ENCODE data around the gene SHROOM2. TPM values are rescaled to one million over a fixed set of nuclear protein-coding genes. Genes with fewer than 3 reads are reported as not detected.

SHROOM2 gene
- total RNA-seq, 1 experiment from 2014 or later: 5.3 TPM

DNA sequence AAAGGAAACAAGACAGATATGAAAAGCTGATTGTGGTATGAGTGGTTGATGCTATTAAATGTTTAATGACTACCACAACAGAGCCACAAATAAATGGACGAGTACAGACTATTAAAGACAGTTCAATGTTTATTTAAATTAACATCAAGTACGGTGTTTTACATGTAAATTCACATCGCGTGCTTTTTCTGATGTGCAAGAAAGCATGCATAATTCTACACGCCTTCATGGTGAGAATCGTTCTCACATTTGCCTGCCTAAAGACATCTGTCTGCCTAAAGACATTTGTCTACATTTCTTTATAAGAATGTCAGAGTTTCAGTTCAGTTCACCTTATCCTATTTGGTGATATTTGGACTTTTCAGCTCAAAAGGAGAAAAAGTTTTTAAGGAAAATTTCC lies 13.3 kb upstream of the SHROOM2 start:
- ChIA-PET RAD21 (ENCODE audit: low non-redundant PET in 1 of 2, low total read pairs in 2 of 2, uncharacterized antibody in 2 of 2, unreplicated experiment in 2 of 2) (no interaction called here), CTCF (no interaction called here), POLR2A (no interaction called here)
- Histone ChIP-seq H3K4me1 (ENCODE audit: control insufficient read depth in 1 of 2, insufficient read depth in 2 of 2, low read length in 2 of 2) (no peaks in the 10 kb centered on the region), H3K9me2 (ENCODE audit: insufficient read depth) (no peaks in the 10 kb centered on the region), H3K9me3 (ENCODE audit: control insufficient read depth in 1 of 2, insufficient read depth in 1 of 2, low read depth in 1 of 2, low read length in 2 of 2) (no peaks in the 10 kb centered on the region), H3K36me3 (ENCODE audit: control insufficient read depth in 1 of 2, insufficient read depth in 2 of 2, low read length in 2 of 2) (no peaks in the 10 kb centered on the region), H3K27me3 (ENCODE audit: insufficient read depth, low read length) (no peaks in the 10 kb centered on the region), H3K4me2 (ENCODE audit: low read length) (no peak overlapping the region), H2AFZ (ENCODE audit: low read depth, low read length, poor library complexity, severe bottlenecking) (no peak overlapping the region), H3K27ac (ENCODE audit: low read depth, low read length) (no peak overlapping the region), H3K9ac (ENCODE audit: low read length) (no peak overlapping the region), H3K79me2 (ENCODE audit: insufficient read depth, low read length) (no peaks in the 10 kb centered on the region), H4K20me1 (ENCODE audit: insufficient read depth) (no peaks in the 10 kb centered on the region), H3K4me3 (replicated peaks in 1 of 2; ENCODE audit: low read depth in 1 of 2, low read length in 2 of 2) (no peak overlapping the region)
- ATAC-seq: no peak
- no TSS peak for BruUV-seq (replicated peaks)
- intact Hi-C loops (cut with micrococcal nuclease): no loop called here
- no peak for DNase-seq (ENCODE audit: low read depth, low spot score)
- no peak for TF ChIP-seq ELF1 (IDR thresholded peaks at IDR 0.05; ENCODE audit: borderline replicate concordance, low read depth)
- TF ChIP-seq, protein P1, sequence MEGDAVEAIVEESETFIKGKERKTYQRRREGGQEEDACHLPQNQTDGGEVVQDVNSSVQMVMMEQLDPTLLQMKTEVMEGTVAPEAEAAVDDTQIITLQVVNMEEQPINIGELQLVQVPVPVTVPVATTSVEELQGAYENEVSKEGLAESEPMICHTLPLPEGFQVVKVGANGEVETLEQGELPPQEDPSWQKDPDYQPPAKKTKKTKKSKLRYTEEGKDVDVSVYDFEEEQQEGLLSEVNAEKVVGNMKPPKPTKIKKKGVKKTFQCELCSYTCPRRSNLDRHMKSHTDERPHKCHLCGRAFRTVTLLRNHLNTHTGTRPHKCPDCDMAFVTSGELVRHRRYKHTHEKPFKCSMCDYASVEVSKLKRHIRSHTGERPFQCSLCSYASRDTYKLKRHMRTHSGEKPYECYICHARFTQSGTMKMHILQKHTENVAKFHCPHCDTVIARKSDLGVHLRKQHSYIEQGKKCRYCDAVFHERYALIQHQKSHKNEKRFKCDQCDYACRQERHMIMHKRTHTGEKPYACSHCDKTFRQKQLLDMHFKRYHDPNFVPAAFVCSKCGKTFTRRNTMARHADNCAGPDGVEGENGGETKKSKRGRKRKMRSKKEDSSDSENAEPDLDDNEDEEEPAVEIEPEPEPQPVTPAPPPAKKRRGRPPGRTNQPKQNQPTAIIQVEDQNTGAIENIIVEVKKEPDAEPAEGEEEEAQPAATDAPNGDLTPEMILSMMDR (IDR thresholded peaks at IDR 0.05 in 2 of 3, conservative IDR thresholded peaks at IDR 0.05 in 1 of 3; ENCODE audit: borderline replicate concordance in 1 of 3, insufficient read depth in 1 of 3, low read depth in 2 of 3, low read length in 2 of 3): no peak

DNA sequence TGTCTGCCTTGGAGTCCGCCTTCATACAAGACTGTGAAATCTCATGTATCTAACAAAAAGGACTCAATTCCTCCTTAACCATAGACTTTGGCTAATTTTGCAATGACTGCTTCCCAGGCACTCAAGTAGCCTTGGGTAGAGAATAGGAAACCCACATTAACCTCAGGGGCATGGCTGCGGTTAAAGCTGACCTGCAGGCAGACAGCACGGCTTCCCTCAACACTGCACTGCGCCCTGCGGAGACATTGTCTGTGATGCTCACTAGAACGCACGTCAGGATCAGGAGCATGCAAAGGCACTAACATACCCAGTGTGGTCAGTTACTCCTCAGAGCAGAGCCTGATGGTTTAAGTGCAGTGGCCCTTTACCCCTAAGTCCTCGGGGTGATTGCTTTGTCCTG lies 10.3 kb upstream of the SHROOM2 start:
- ChIA-PET POLR2A (no interaction called here), RAD21 (ENCODE audit: low non-redundant PET in 1 of 2, low total read pairs in 2 of 2, uncharacterized antibody in 2 of 2, unreplicated experiment in 2 of 2) (no interaction called here), CTCF (no interaction called here)
- H3K79me2 ChIP-seq (ENCODE audit: insufficient read depth, low read length): no peaks in the 10 kb centered on the region
- DNase-seq (ENCODE audit: low read depth, low spot score) (no peak), ATAC-seq (no peak)
- no peaks in the 10 kb centered on the region for H3K4me1 ChIP-seq (ENCODE audit: control insufficient read depth in 1 of 2, insufficient read depth in 2 of 2, low read length in 2 of 2)
- H3K9me2 ChIP-seq (ENCODE audit: insufficient read depth): no peaks in the 10 kb centered on the region
- H4K20me1 ChIP-seq (ENCODE audit: insufficient read depth): no peaks in the 10 kb centered on the region
- intact Hi-C loops (cut with micrococcal nuclease): no loop called here
- no peak overlapping the region for H3K4me2 ChIP-seq (ENCODE audit: low read length)
- no peak overlapping the region for H2AFZ ChIP-seq (ENCODE audit: low read depth, low read length, poor library complexity, severe bottlenecking)
- no peaks in the 10 kb centered on the region for H3K27me3 ChIP-seq (ENCODE audit: insufficient read depth, low read length)
- no peak overlapping the region for H3K4me3 ChIP-seq (replicated peaks in 1 of 2; ENCODE audit: low read depth in 1 of 2, low read length in 2 of 2)
- no peak overlapping the region for H3K9ac ChIP-seq (ENCODE audit: low read length)
- H3K27ac ChIP-seq (ENCODE audit: low read depth, low read length): no peak overlapping the region
- no TSS peak for BruUV-seq (replicated peaks)
- H3K9me3 ChIP-seq (ENCODE audit: control insufficient read depth in 1 of 2, insufficient read depth in 1 of 2, low read depth in 1 of 2, low read length in 2 of 2): no peaks in the 10 kb centered on the region
- TF ChIP-seq EZH2 (IDR thresholded peaks at IDR 0.05): no peak
- TF ChIP-seq SRF (IDR thresholded peaks at IDR 0.05; ENCODE audit: low read depth): no peak
- TF ChIP-seq YY1 (IDR thresholded peaks at IDR 0.05; ENCODE audit: extremely low read depth, insufficient replicate concordance, low read depth, low read length): no peak
- TF ChIP-seq, protein P2, sequence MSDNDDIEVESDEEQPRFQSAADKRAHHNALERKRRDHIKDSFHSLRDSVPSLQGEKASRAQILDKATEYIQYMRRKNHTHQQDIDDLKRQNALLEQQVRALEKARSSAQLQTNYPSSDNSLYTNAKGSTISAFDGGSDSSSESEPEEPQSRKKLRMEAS (IDR thresholded peaks at IDR 0.05): no peak
- no peaks in the 10 kb centered on the region for H3K36me3 ChIP-seq (ENCODE audit: control insufficient read depth in 1 of 2, insufficient read depth in 2 of 2, low read length in 2 of 2)

Measured in HCT116 (cell line).